IMR-90 (cell line): ENCODE results near the gene PLAAT3.

Experiments used
- BHLHE40 ChIP-seq: fragments of 150-350 bp; IDR thresholded peaks from 2 replicates; pipeline ENCODE4 v1.6.1; 2016; ENCODE audit warnings: mild to moderate bottlenecking, low read depth, low read length
- CHD1 ChIP-seq: IDR thresholded peaks from 2 replicates; pipeline ENCODE4 v1.6.1; 2012; ENCODE audit warnings: low read depth, low read length, improper control_type of control experiment
- CTCF ChIP-seq: conservative IDR thresholded peaks from 2 replicates; pipeline ENCODE4 v1.5.1; 2012; ENCODE audit warnings: mild to moderate bottlenecking, low read depth, low read length, improper control_type of control experiment
- FOS ChIP-seq: fragments of 150-350 bp; IDR thresholded peaks from 2 replicates; pipeline ENCODE4 v1.6.1; 2016; ENCODE audit warnings: low read depth, low read length
- MAFK ChIP-seq: IDR thresholded peaks from 2 replicates; pipeline ENCODE4 v1.6.1; 2012; ENCODE audit warnings: low read depth, low read length, improper control_type of control experiment
- MAZ ChIP-seq: IDR thresholded peaks from 2 replicates; pipeline ENCODE4 v1.6.1; 2012; ENCODE audit warnings: low read depth, mild to moderate bottlenecking, low read length, improper control_type of control experiment, moderate library complexity, borderline replicate concordance
- NFE2L2 ChIP-seq: fragments of 150-350 bp; IDR thresholded peaks from 2 replicates; pipeline ENCODE4 v1.6.1; 2016; ENCODE audit warnings: low read depth, mild to moderate bottlenecking, low read length
- POLR2A ChIP-seq: IDR thresholded peaks from 2 replicates; pipeline ENCODE4 v1.6.1; 2012; ENCODE audit warnings: mild to moderate bottlenecking, low read depth, low read length
- RAD21 ChIP-seq: IDR thresholded peaks from 2 replicates; pipeline ENCODE4 v1.6.1; 2012; ENCODE audit warnings: low read length, improper control_type of control experiment
- RCOR1 ChIP-seq: IDR thresholded peaks from 2 replicates; pipeline ENCODE4 v1.6.1; 2012; ENCODE audit warnings: mild to moderate bottlenecking, low read length, improper control_type of control experiment; ENCODE audit not compliant: insufficient replicate concordance
- RFX5 ChIP-seq: IDR thresholded peaks from 2 replicates; pipeline ENCODE4 v1.8.0; 2012; ENCODE audit warnings: low read depth, mild to moderate bottlenecking, low read length, moderate library complexity
- SMC3 ChIP-seq: fragments of 150-350 bp; IDR thresholded peaks from 2 replicates; pipeline ENCODE4 v1.6.1; 2016; ENCODE audit warnings: low read depth, mild to moderate bottlenecking, antibody characterized with exemption, low read length, moderate library complexity
- USF2 ChIP-seq: fragments of 150-350 bp; IDR thresholded peaks from 2 replicates; pipeline ENCODE4 v1.6.1; 2017; ENCODE audit warnings: mild to moderate bottlenecking, antibody characterized with exemption, low read length, low read depth

- no peak for TF ChIP-seq CHD1
- TF ChIP-seq CTCF: no peak
- TF ChIP-seq POLR2A: no peak
- no peak for TF ChIP-seq RFX5
- TF ChIP-seq SMC3: no peak
- no peak for TF ChIP-seq MAZ
- TF ChIP-seq MAFK: no peak
- TF ChIP-seq RCOR1: no peak
- TF ChIP-seq NFE2L2: no peak
- no peak for TF ChIP-seq BHLHE40
- no peak for TF ChIP-seq USF2
- TF ChIP-seq RAD21: no peak
- no peak for TF ChIP-seq FOS
Measured at GRCh38 chr11:63612181-63612580, 2.1 kb downstream of the PLAAT3 start.
